H1 (cell line): ENCODE data around the gene LDLRAD3. TPM values are rescaled to one million over a fixed set of nuclear protein-coding genes. Genes with fewer than 3 reads are reported as not detected.

Experiments
- CTCF ChIA-PET: fragments of 300-600 bp; sonication (Branson Sonifier 250); formaldehyde crosslinking; loops from one replicate; lab custom pipeline; 2021; ENCODE audit not compliant: partially characterized antibody; lab: Charles Lee
- POLR2A ChIA-PET: fragments of 300-600 bp; sonication (Branson Sonifier 250); formaldehyde crosslinking; loops from one replicate; lab custom pipeline; 2021; ENCODE audit warnings: inconsistent platforms; ENCODE audit not compliant: partially characterized antibody; lab: Charles Lee
- DNase-seq, 2 experiments: peaks; one replicate each; pipeline versions ENCODE4 v3.0.0 to v3.0.0-alpha.2; 2010 to 2022; ENCODE audit warnings: low spot score in 2 of 2, low read depth in 1 of 2, mixed read lengths in 1 of 2
- FAIRE-seq: peaks from 2 replicates; lab custom pipeline; 2011; peaks lifted over from hg19 to GRCh38; lab: Jason Lieb, UNC
- H2AFZ ChIP-seq: 2 replicates; pipeline ENCODE4 v1.8.1; 2012; ENCODE audit warnings: low read length, inconsistent platforms
- H2AK5ac ChIP-seq: 2 replicates; pipeline ENCODE4 v1.6.1; 2013; ENCODE audit warnings: low read depth, low read length
- H2BK120ac ChIP-seq: replicated peaks from 2 replicates; pipeline ENCODE3; 2013; ENCODE audit warnings: low read depth, low read length, inconsistent platforms
- H2BK12ac ChIP-seq: 2 replicates; pipeline ENCODE4 v1.6.1; 2013; ENCODE audit warnings: low read depth, low read length
- H2BK15ac ChIP-seq: 2 replicates; pipeline ENCODE4 v1.6.1; 2013; ENCODE audit warnings: low read length
- H2BK20ac ChIP-seq: 2 replicates; pipeline ENCODE4 v1.6.1; 2013; ENCODE audit warnings: low read length
- H2BK5ac ChIP-seq: 2 replicates; pipeline ENCODE4 v1.6.1; 2013; ENCODE audit warnings: low read depth, low read length
- H3K14ac ChIP-seq: 2 replicates; pipeline ENCODE4 v1.6.1; 2013; ENCODE audit warnings: inconsistent platforms; ENCODE audit not compliant: insufficient read length
- H3K18ac ChIP-seq: 2 replicates; pipeline ENCODE4 v1.6.1; 2013; ENCODE audit warnings: low read length; ENCODE audit errors: extremely low read depth
- H3K23ac ChIP-seq: 2 replicates; pipeline ENCODE4 v1.6.1; 2013; ENCODE audit warnings: inconsistent platforms; ENCODE audit not compliant: insufficient read length
- H3K23me2 ChIP-seq: 2 replicates; pipeline ENCODE4 v1.6.1; 2013; ENCODE audit warnings: low read depth, low read length
- H3K27ac ChIP-seq: 2 replicates; pipeline ENCODE4 v1.6.1; 2011; ENCODE audit warnings: low read depth, low read length, inconsistent platforms
- H3K27me3 ChIP-seq, 4 experiments: replicated peaks in 1 of 4; 1 replicate in 1 of 4; 2 replicates in 3 of 4; pipeline versions ENCODE4 v1.6.1 to v1.8.1; 2011 to 2013; ENCODE audit warnings: low read length in 3 of 4, mild to moderate bottlenecking in 3 of 4, inconsistent platforms in 2 of 4, mixed read lengths in 2 of 4, moderate library complexity in 1 of 4; ENCODE audit not compliant: control insufficient read depth in 3 of 4, insufficient read depth in 3 of 4; ENCODE audit errors: extremely low read depth in 1 of 4
- H3K36me3 ChIP-seq, 4 experiments: 2 replicates each; pipeline versions ENCODE4 v1.6.1 to v1.8.1; 2011 to 2013; ENCODE audit warnings: mild to moderate bottlenecking in 4 of 4, low read length in 3 of 4, moderate library complexity in 2 of 4, control low read depth in 1 of 4, inconsistent platforms in 1 of 4; ENCODE audit not compliant: insufficient read depth in 4 of 4, control insufficient read depth in 2 of 4
- H3K4ac ChIP-seq: replicated peaks from 2 replicates; pipeline ENCODE3; 2013; ENCODE audit warnings: low read length, low read depth, mixed read lengths, inconsistent platforms; ENCODE audit not compliant: insufficient read length
- H3K4me1 ChIP-seq, 4 experiments: replicated peaks in 1 of 4; 1 replicate in 1 of 4; 2 replicates in 3 of 4; pipeline versions ENCODE4 v1.6.1 to v1.8.1; 2011 to 2013; ENCODE audit warnings: low read length in 3 of 4, inconsistent platforms in 2 of 4, mixed read lengths in 1 of 4; ENCODE audit not compliant: insufficient read depth in 4 of 4, control insufficient read depth in 3 of 4
- H3K4me2 ChIP-seq, 2 experiments: 2 replicates each; pipeline versions ENCODE4 v1.6.1 to v1.8.1; 2011 to 2013; ENCODE audit warnings: low read depth in 2 of 2, low read length in 2 of 2, control low read depth in 1 of 2, inconsistent platforms in 1 of 2, mild to moderate bottlenecking in 1 of 2; ENCODE audit not compliant: insufficient read depth in 1 of 2
- H3K4me3 ChIP-seq, 4 experiments: fragments of 200-600, 300-600 bp in 1 of 4; sonication (generic), shearing (Covaris generic), sonication (Bioruptor Twin) in 1 of 4; 2 replicates each; pipeline versions ENCODE4 v1.5.1 to v1.8.1; 2011 to 2016; ENCODE audit warnings: low read length in 4 of 4, low read depth in 3 of 4, control low read depth in 2 of 4, inconsistent platforms in 2 of 4, mild to moderate bottlenecking in 2 of 4, mixed read lengths in 1 of 4, moderate library complexity in 1 of 4; ENCODE audit not compliant: insufficient read depth in 2 of 4; ENCODE audit errors: extremely low read depth in 1 of 4
- H3K56ac ChIP-seq: replicated peaks from 2 replicates; pipeline ENCODE3; 2013; ENCODE audit warnings: low read depth, mild to moderate bottlenecking, mixed read lengths, low read length, inconsistent platforms; ENCODE audit not compliant: insufficient read length
- H3K79me1 ChIP-seq: 2 replicates; pipeline ENCODE4 v1.6.1; 2013; ENCODE audit warnings: low read depth, low read length, control low read depth
- H3K79me2 ChIP-seq, 2 experiments: 2 replicates each; pipeline versions ENCODE4 v1.6.1 to v1.8.1; 2012 to 2013; ENCODE audit warnings: low read length in 2 of 2, mild to moderate bottlenecking in 2 of 2, inconsistent platforms in 1 of 2; ENCODE audit not compliant: insufficient read depth in 2 of 2, control insufficient read depth in 1 of 2
- H3K9ac ChIP-seq, 4 experiments: replicated peaks in 1 of 4; 1 replicate in 1 of 4; 2 replicates in 3 of 4; pipeline versions ENCODE4 v1.6.1 to v1.8.1; 2011 to 2013; ENCODE audit warnings: low read depth in 3 of 4, low read length in 3 of 4, control low read depth in 2 of 4, mild to moderate bottlenecking in 2 of 4, moderate library complexity in 2 of 4, inconsistent platforms in 1 of 4; ENCODE audit errors: extremely low read depth in 1 of 4
- H3K9me3 ChIP-seq, 2 experiments: 2 replicates each; pipeline versions ENCODE4 v1.6.1 to v1.8.1; 2012 to 2013; ENCODE audit warnings: mild to moderate bottlenecking in 2 of 2, moderate library complexity in 2 of 2, control low read depth in 1 of 2, inconsistent platforms in 1 of 2, low read depth in 1 of 2, low read length in 1 of 2, mixed read lengths in 1 of 2; ENCODE audit not compliant: insufficient read depth in 2 of 2
- H4K20me1 ChIP-seq, 2 experiments: replicated peaks in 1 of 2; 2 replicates each; pipeline versions ENCODE3 to v1.8.1; 2011 to 2013; ENCODE audit warnings: inconsistent platforms in 2 of 2, low read length in 2 of 2, mild to moderate bottlenecking in 1 of 2; ENCODE audit not compliant: insufficient read depth in 2 of 2, control insufficient read depth in 1 of 2
- H4K5ac ChIP-seq: 2 replicates; pipeline ENCODE4 v1.6.1; 2013; ENCODE audit warnings: low read length, low read depth, mixed read lengths, inconsistent platforms; ENCODE audit not compliant: insufficient read length
- H4K8ac ChIP-seq: 2 replicates; pipeline ENCODE4 v1.8.0; 2013; ENCODE audit warnings: mild to moderate bottlenecking, moderate library complexity, low read length, inconsistent platforms; ENCODE audit not compliant: insufficient read depth; ENCODE audit errors: extremely low read depth
- H4K91ac ChIP-seq: replicated peaks from 2 replicates; pipeline ENCODE3; 2013; ENCODE audit warnings: low read length, mixed read lengths, inconsistent platforms; ENCODE audit not compliant: insufficient read length
- CEBPB ChIP-seq: IDR thresholded peaks from 2 replicates; pipeline ENCODE4 v1.6.1; 2012; ENCODE audit warnings: low read depth, low read length
- CHD1 ChIP-seq: IDR thresholded peaks from 2 replicates; pipeline ENCODE4 v1.6.1; 2012; ENCODE audit warnings: low read depth, low read length, improper control_type of control experiment
- MAFK ChIP-seq: IDR thresholded peaks from 2 replicates; pipeline ENCODE4 v1.6.1; 2012; ENCODE audit warnings: low read depth, mild to moderate bottlenecking, improper control_type of control experiment, low read length
- POLR2A ChIP-seq, 2 experiments: IDR thresholded peaks; 1 replicate in 1 of 2; 2 replicates in 1 of 2; pipeline ENCODE4 v1.6.1; 2011; ENCODE audit warnings: low read depth in 2 of 2, low read length in 2 of 2, mild to moderate bottlenecking in 2 of 2; ENCODE audit errors: control extremely low read depth in 1 of 2
- SIRT6 ChIP-seq: IDR thresholded peaks from one replicate; pipeline ENCODE4 v1.7.1; 2012; ENCODE audit warnings: low read length, inconsistent platforms
- SRF ChIP-seq: IDR thresholded peaks from 2 replicates; pipeline ENCODE4 v1.6.1; 2011; ENCODE audit warnings: mild to moderate bottlenecking, low read depth, low read length, moderate library complexity
- SUZ12 ChIP-seq: fragments of 200-600 bp; sonication (generic); IDR thresholded peaks from 2 replicates; pipeline ENCODE4 v1.6.1; 2012; ENCODE audit warnings: mild to moderate bottlenecking, inconsistent platforms, low read length, moderate library complexity, mixed read lengths
- USF2 ChIP-seq: IDR thresholded peaks from 2 replicates; pipeline ENCODE4 v1.6.1; 2011; ENCODE audit warnings: low read length, improper control_type of control experiment
- WGBS, 2 experiments: shearing (Covaris generic) in 1 of 2; methylation state at CpG; one replicate each; pipeline versions ENCODE4 v1.1.6 to v1.1.7; 2013 to 2015; ENCODE audit warnings: low lambda C conversion rate in 2 of 2, mixed read lengths in 2 of 2, inconsistent platforms in 1 of 2, low coverage in 1 of 2, missing lambda C conversion rate in 1 of 2; ENCODE audit not compliant: insufficient replicate concordance in 2 of 2, insufficient coverage in 1 of 2, insufficient read length in 1 of 2; ENCODE audit errors: extremely low coverage in 1 of 2, missing lambda C conversion rate in 1 of 2; 5-methylcytosine and 5-hydroxymethylcytosine counted together
- polyA plus RNA-seq, 7 experiments: library from polyadenylated mRNA; depleted of rRNA in 3 of 7; stranded (reverse) in 5 of 7; unstranded in 2 of 7; fragments of >200 nt in 5 of 7; fragments of 200-250 nt in 2 of 7; gene quantifications; 1 replicate in 5 of 7; 2 replicates in 1 of 7; 4 replicates in 1 of 7; pipeline versions ENCODE4 v1.2.1 to v1.2.3, GENCODE V29; 2011 to 2013; ENCODE audit warnings: missing spikeins in 2 of 7, mixed read lengths in 2 of 7
- total RNA-seq: library from RNA; stranded (reverse); fragmentation: NEBNext Ultra II Directional; extraction: Animal tissue kit (Norgen Biotek cat#: 25700); gene quantifications from 2 replicates; pipeline ENCODE4 v1.2.1, GENCODE V29; 2021

Gene LDLRAD3
- total and polyA plus RNA-seq, 2 of the 8 experiments (the other 6 are each of a cell fraction or from before 2014, with no cell fraction given): 18.6 to 22.8 TPM

- CTCF ChIA-PET: interaction anchor here (0.6 to 2.5 kb wide), 7 partner anchors 8 to 254 kb away, joined by 3 to 11 read pairs (median 4); no protein-coding TSS in a partner anchor
- H3K79me2 ChIP-seq: peaks cover 0 to 20% of the 10 kb centered on the region in 2 experiments; a peak in 1 of 4 replicates
- no peak for FAIRE-seq
Observed at GRCh38 chr11:36077368-36077767, 133.5 kb downstream of the LDLRAD3 start.

More at GRCh38 chr11:36077368-36077767, 133.5 kb downstream of the LDLRAD3 start:
- no peak overlapping the region for H2AK5ac ChIP-seq
- no peak overlapping the region for H4K5ac ChIP-seq
- H3K9ac ChIP-seq: no peak overlapping the region
- H3K4me1 ChIP-seq: peaks cover 0 to 12% (median 7%) of the 10 kb centered on the region in 4 experiments; a peak in 5 of 7 replicates
- H4K20me1 ChIP-seq: no peaks in the 10 kb centered on the region
- TF ChIP-seq CEBPB (no peak), USF2 (no peak), SIRT6 (no peak), SRF (no peak), MAFK (no peak), SUZ12 (no peak), POLR2A (IDR thresholded peaks at IDR 0.05; ENCODE audit: control extremely low read depth in 1 of 2, low read depth in 2 of 2, low read length in 2 of 2) (no peak), CHD1 (no peak)
- no peak overlapping the region for H3K23ac ChIP-seq
- no peak overlapping the region for H3K4me2 ChIP-seq
- no peak overlapping the region for H4K91ac ChIP-seq
- no peak overlapping the region for H2BK120ac ChIP-seq
- no peak overlapping the region for H3K18ac ChIP-seq
- no peak overlapping the region for H2BK15ac ChIP-seq
- H3K14ac ChIP-seq: no peak overlapping the region
- no peaks in the 10 kb centered on the region for H3K27me3 ChIP-seq
- H2BK20ac ChIP-seq: no peak overlapping the region
- H4K8ac ChIP-seq: no peak overlapping the region; the same call in 1 of the 2 replicates
- 0 out of 2 replicates have a peak overlapping the region, but pooled peaks have one; percentile 5 for H2BK5ac ChIP-seq
- no peak for DNase-seq
- H3K56ac ChIP-seq: no peak overlapping the region
- H3K36me3 ChIP-seq: peaks cover 0 to 6% (median under 1%) of the 10 kb centered on the region in 4 experiments; a peak in 4 of 8 replicates
- H3K27ac ChIP-seq: no peak overlapping the region
- no peak overlapping the region for H3K4me3 ChIP-seq
- no peak overlapping the region for H3K4ac ChIP-seq
- H2BK12ac ChIP-seq: no peak overlapping the region
- POLR2A ChIA-PET: interaction anchor here (0.8 to 1.2 kb wide), 3 partner anchors 11 to 458 kb away, joined by 3 to 4 read pairs (median 4); no protein-coding TSS in a partner anchor
- H2AFZ ChIP-seq: no peak overlapping the region
- H3K79me1 ChIP-seq: peaks cover 3% of the 10 kb centered on the region
- no peaks in the 10 kb centered on the region; the same call in 1 of the 2 replicates for H3K23me2 ChIP-seq
- peaks cover 0 to 5% of the 10 kb centered on the region in 2 experiments; a peak in 3 of 4 replicates for H3K9me3 ChIP-seq
- 100% methylated on average over 4 of the region's 4 CpGs; no CpG with 5 or more reads in 1 of the 2 experiments for WGBS, 2 experiments
